C4-2B (cell line): ENCODE results near the gene SETBP1.

ENCODE experiments used
- H3K27ac ChIP-seq: fragments of 450-650 bp; 2 replicates; pipeline ENCODE4 v1.5.1; 2017
- ZFX ChIP-seq: fragments of 450-650 bp; IDR thresholded peaks from 2 replicates; pipeline ENCODE4 v1.6.1; 2017
- TF ChIP-seq, protein P1 (sequence below): fragments of 450-650 bp; conservative IDR thresholded peaks from 2 replicates; pipeline ENCODE4 v1.5.1; 2017; ENCODE audit warnings: mild to moderate bottlenecking

The SETBP1 gene

DNA sequence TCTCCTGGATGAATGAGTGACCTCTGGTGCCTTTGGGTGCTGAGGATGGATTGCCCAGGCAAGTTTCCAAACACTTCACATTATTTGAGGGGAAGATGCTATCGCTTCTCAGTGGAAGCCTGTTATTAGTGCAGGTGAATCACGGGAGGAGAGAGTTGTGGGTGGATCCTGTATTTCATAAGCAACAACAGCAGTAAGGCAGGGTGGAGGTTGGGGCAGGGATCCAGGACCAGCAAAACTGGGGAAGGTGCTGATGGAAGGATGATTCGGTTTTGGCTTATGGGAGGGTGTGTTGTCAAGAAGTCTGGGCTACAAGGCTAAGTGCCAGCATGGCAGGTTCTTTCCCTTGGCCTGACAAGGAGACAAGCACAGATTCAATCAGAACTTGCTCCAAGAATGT lies 37.7 kb upstream of the SETBP1 start:
- TF ChIP-seq ZFX: no peak
- TF ChIP-seq, protein P1, sequence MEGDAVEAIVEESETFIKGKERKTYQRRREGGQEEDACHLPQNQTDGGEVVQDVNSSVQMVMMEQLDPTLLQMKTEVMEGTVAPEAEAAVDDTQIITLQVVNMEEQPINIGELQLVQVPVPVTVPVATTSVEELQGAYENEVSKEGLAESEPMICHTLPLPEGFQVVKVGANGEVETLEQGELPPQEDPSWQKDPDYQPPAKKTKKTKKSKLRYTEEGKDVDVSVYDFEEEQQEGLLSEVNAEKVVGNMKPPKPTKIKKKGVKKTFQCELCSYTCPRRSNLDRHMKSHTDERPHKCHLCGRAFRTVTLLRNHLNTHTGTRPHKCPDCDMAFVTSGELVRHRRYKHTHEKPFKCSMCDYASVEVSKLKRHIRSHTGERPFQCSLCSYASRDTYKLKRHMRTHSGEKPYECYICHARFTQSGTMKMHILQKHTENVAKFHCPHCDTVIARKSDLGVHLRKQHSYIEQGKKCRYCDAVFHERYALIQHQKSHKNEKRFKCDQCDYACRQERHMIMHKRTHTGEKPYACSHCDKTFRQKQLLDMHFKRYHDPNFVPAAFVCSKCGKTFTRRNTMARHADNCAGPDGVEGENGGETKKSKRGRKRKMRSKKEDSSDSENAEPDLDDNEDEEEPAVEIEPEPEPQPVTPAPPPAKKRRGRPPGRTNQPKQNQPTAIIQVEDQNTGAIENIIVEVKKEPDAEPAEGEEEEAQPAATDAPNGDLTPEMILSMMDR: no peak
- no peak overlapping the region for H3K27ac ChIP-seq

- H3K27ac ChIP-seq: no peak overlapping the region
- TF ChIP-seq, protein P1: no peak
- TF ChIP-seq ZFX: no peak
These were observed 29.2 kb upstream of the SETBP1 start for GRCh38 chr18:44651478-44651877.

- no peak overlapping the region for H3K27ac ChIP-seq
- TF ChIP-seq, protein P1: no peak
- TF ChIP-seq ZFX: no peak
These were observed 28.6 kb upstream of the SETBP1 start for GRCh38 chr18:44651918-44652572.

- H3K27ac ChIP-seq: no peak overlapping the region
- TF ChIP-seq, protein P1: no peak
- no peak for TF ChIP-seq ZFX
These were observed 28.0 kb upstream of the SETBP1 start for GRCh38 chr18:44652722-44653121.

GRCh38 chr18:44654573-44654972 lies 26.1 kb upstream of the SETBP1 start:
- H3K27ac ChIP-seq: no peak overlapping the region
- TF ChIP-seq ZFX: no peak
- TF ChIP-seq, protein P1: no peak

DNA sequence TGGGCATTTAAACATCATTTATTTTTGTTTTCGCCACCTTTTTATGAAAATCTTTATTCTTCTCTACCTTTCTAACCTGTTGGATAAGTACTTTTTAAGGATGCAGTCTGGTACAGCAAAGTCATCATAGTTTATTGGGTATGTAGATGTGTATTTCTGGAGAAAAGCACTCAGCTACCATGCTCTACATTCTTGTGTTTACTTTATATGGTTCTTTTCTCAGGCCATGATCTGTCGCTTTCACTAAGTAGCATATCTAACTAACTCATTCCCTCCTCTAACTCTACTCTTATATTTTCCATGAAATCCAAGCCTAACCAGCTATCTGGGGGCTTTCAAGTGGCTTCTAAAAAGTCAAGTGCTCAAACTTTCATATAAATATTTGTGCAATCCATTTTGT lies 25.3 kb upstream of the SETBP1 start:
- TF ChIP-seq ZFX: no peak
- TF ChIP-seq, protein P1: no peak
- no peak overlapping the region for H3K27ac ChIP-seq

DNA sequence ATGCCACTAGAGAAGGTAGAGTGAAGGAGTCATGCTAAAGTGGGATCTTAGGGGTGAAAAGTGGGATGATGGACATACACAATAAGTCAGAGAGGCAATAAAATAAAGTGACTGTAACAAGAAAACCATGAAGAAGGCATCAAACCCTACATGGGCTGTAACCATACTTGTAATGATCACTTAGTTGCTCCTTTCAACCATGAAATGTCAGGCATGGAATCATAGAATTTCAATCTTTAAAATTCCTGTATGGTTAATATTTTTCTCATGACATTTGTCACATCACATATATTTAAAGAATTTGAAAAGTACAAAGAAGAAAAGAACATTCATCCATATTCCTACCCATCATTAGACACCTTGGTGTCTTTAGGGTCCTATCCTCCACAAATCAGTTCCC lies 20.9 kb upstream of the SETBP1 start:
- TF ChIP-seq, protein P1: no peak
- TF ChIP-seq ZFX: no peak
- H3K27ac ChIP-seq: no peak overlapping the region
